Measurements from ENCODE around the gene TM7SF3.

The TM7SF3 gene

GRCh38 chr12:26937443-26937862, 76.7 kb downstream of the TM7SF3 start:
- TF ChIP-seq REST (IDR thresholded peaks at IDR 0.05; ENCODE audit: insufficient read depth in 1 of 2, low read depth in 2 of 2, low read length in 2 of 2) (no peak), SIN3A (IDR thresholded peaks at IDR 0.05; ENCODE audit: borderline replicate concordance, insufficient read depth, low read length) (0 out of 2 replicates have a peak, but pooled peaks have one; percentile 13)

- TF ChIP-seq FOXP2 (optimal IDR thresholded peaks at IDR 0.05; ENCODE audit: borderline replicate concordance, extremely low read depth, extremely low read length, insufficient read depth) (no peak), TAF1 (IDR thresholded peaks at IDR 0.05; ENCODE audit: borderline replicate concordance, insufficient read depth, low read length) (no peak), POLR2AphosphoS5 (IDR thresholded peaks at IDR 0.05; ENCODE audit: low read depth, low read length) (no peak), SIN3A (IDR thresholded peaks at IDR 0.05; ENCODE audit: borderline replicate concordance, insufficient read depth, low read length) (no peak), REST (IDR thresholded peaks at IDR 0.05; ENCODE audit: insufficient read depth in 1 of 2, low read depth in 2 of 2, low read length in 2 of 2) (no peak)
Observed at GRCh38 chr12:26936559-26937442, 77.4 kb downstream of the TM7SF3 start.

- TF ChIP-seq FOXP2 (optimal IDR thresholded peaks at IDR 0.05; ENCODE audit: borderline replicate concordance, extremely low read depth, extremely low read length, insufficient read depth) (no peak), REST (IDR thresholded peaks at IDR 0.05; ENCODE audit: insufficient read depth in 1 of 2, low read depth in 2 of 2, low read length in 2 of 2) (no peak), SIN3A (IDR thresholded peaks at IDR 0.05; ENCODE audit: borderline replicate concordance, insufficient read depth, low read length) (no peak), POLR2AphosphoS5 (IDR thresholded peaks at IDR 0.05; ENCODE audit: low read depth, low read length) (no peak), TAF1 (IDR thresholded peaks at IDR 0.05; ENCODE audit: borderline replicate concordance, insufficient read depth, low read length) (no peak)
Observed at GRCh38 chr12:26935636-26936378, 78.4 kb downstream of the TM7SF3 start.

GRCh38 chr12:26929590-26929989, 84.6 kb downstream of the TM7SF3 start:
- TF ChIP-seq TAF1 (IDR thresholded peaks at IDR 0.05; ENCODE audit: borderline replicate concordance, insufficient read depth, low read length) (no peak), REST (IDR thresholded peaks at IDR 0.05; ENCODE audit: insufficient read depth in 1 of 2, low read depth in 2 of 2, low read length in 2 of 2) (no peak), FOXP2 (optimal IDR thresholded peaks at IDR 0.05; ENCODE audit: borderline replicate concordance, extremely low read depth, extremely low read length, insufficient read depth) (no peak), POLR2AphosphoS5 (IDR thresholded peaks at IDR 0.05; ENCODE audit: low read depth, low read length) (no peak), SIN3A (IDR thresholded peaks at IDR 0.05; ENCODE audit: borderline replicate concordance, insufficient read depth, low read length) (no peak)
